DOHH2 (cell line): Measurements from ENCODE around the gene CYP46A1.

Source experiments
- H3F3A ChIP-seq: fragments of 200-600 bp; sonication (generic), shearing (Covaris generic); 2 replicates; pipeline ENCODE4 v1.6.0; 2016; ENCODE audit warnings: antibody characterized with exemption, mild to moderate bottlenecking; ENCODE audit not compliant: control insufficient read depth, insufficient read depth
- H3K27ac ChIP-seq: fragments of 200-600 bp; sonication (generic); 2 replicates; pipeline ENCODE4 v1.5.1; 2014; ENCODE audit warnings: low read depth, mild to moderate bottlenecking, low read length, moderate library complexity
- H3K27me3 ChIP-seq: fragments of 200-600 bp; sonication (generic); 2 replicates; pipeline ENCODE4 v1.6.1; 2014; ENCODE audit warnings: mild to moderate bottlenecking, low read length, mixed read lengths; ENCODE audit not compliant: control insufficient read depth
- H3K36me3 ChIP-seq: fragments of 200-600 bp; sonication (generic); 2 replicates; pipeline ENCODE4 v1.6.1; 2014; ENCODE audit warnings: mild to moderate bottlenecking, low read length, moderate library complexity, mixed read lengths; ENCODE audit not compliant: control insufficient read depth
- H3K4me1 ChIP-seq: fragments of 200-600 bp; sonication (generic); 2 replicates; pipeline ENCODE4 v1.6.1; 2014; ENCODE audit warnings: mild to moderate bottlenecking, low read length, mixed read lengths; ENCODE audit not compliant: control insufficient read depth
- H3K4me2 ChIP-seq: fragments of 200-600 bp; sonication (generic); 2 replicates; pipeline ENCODE4 v1.6.0; 2014; ENCODE audit warnings: mild to moderate bottlenecking, low read length, moderate library complexity
- H3K4me3 ChIP-seq: fragments of 200-600 bp; sonication (generic); 2 replicates; pipeline ENCODE4 v1.5.1; 2014; ENCODE audit warnings: mild to moderate bottlenecking, low read length, mixed read lengths
- H3K79me2 ChIP-seq: fragments of 200-600 bp; sonication (generic); 2 replicates; pipeline ENCODE4 v1.6.1; 2014; ENCODE audit warnings: mild to moderate bottlenecking, low read length, mixed read lengths; ENCODE audit not compliant: control insufficient read depth
- H3K9me2 ChIP-seq: fragments of 200-600 bp; sonication (generic); replicated peaks from 2 replicates; pipeline ENCODE4 v1.6.1; 2014; ENCODE audit warnings: mild to moderate bottlenecking, low read length, mixed read lengths; ENCODE audit not compliant: control insufficient read depth
- H3K9me3 ChIP-seq: fragments of 200-600 bp; sonication (generic); 2 replicates; pipeline ENCODE4 v1.6.1; 2014; ENCODE audit warnings: antibody characterized with exemption, low read length, mixed read lengths; ENCODE audit not compliant: control insufficient read depth, insufficient read depth
- H4K20me1 ChIP-seq: fragments of 200-600 bp; sonication (generic); 2 replicates; pipeline ENCODE4 v1.6.0; 2014; ENCODE audit warnings: low read depth, mild to moderate bottlenecking, antibody characterized with exemption, low read length, moderate library complexity; ENCODE audit not compliant: control insufficient read depth, insufficient read depth
- EZH2phosphoT487 ChIP-seq: fragments of 200-600 bp; sonication (generic); IDR thresholded peaks from 2 replicates; pipeline ENCODE4 v1.6.1; 2017; ENCODE audit warnings: borderline replicate concordance, mild to moderate bottlenecking, antibody characterized with exemption, low read length, moderate library complexity, mixed read lengths
- TF ChIP-seq, protein P1 (sequence below): fragments of 200-600 bp; sonication (generic); IDR thresholded peaks from one replicate; pipeline ENCODE4 v1.5.1; 2014; ENCODE audit warnings: antibody characterized with exemption, mild to moderate bottlenecking, low read depth, low read length; ENCODE audit not compliant: poor library complexity, severe bottlenecking

CYP46A1 gene

DNA sequence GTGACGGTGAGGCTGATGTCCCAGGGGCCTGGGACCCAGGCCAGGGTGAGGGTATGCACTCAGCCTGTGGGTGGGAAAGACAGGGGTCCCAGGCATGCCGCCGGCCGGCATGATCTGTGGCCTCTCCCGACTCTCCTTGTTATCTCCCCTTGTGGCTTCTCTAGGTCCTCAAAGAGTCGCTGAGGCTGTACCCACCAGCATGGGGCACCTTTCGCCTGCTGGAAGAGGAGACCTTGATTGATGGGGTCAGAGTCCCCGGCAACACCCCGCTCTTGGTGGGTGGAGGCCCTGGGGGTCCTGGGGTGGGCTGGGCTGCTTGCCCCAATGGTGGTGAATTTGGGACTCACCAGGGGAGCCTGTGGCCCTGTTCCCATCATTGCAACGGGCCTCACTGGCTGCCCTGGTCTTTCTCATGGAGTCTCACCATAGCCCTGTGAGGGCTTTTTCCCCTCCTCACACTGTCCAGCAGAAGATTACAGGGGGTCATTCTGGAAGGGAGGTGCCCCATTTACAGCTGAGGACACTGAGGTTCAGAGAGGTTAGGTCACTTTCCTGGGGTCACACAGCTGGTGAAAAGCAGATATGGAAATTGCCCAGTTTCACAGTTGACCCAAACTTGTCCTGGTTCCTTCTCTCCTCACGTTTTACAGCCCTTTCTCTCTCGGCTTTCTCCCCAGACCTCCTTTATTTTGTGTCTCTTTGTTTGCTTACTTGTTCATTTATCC lies 37.9 kb downstream of the CYP46A1 start:
- Histone ChIP-seq H3K27ac (no peak overlapping the region), H3K4me2 (no peak overlapping the region), H3K36me3 (no peaks in the 10 kb centered on the region), H3K27me3 (peaks cover 5% of the 10 kb centered on the region; the same call in 1 of the 2 replicates), H3K79me2 (no peaks in the 10 kb centered on the region), H3K4me3 (no peak overlapping the region), H3F3A (no peaks in the 10 kb centered on the region), H4K20me1 (no peaks in the 10 kb centered on the region), H3K9me3 (no peaks in the 10 kb centered on the region), H3K4me1 (no peaks in the 10 kb centered on the region), H3K9me2 (no peaks in the 10 kb centered on the region)
- TF ChIP-seq, protein P1, sequence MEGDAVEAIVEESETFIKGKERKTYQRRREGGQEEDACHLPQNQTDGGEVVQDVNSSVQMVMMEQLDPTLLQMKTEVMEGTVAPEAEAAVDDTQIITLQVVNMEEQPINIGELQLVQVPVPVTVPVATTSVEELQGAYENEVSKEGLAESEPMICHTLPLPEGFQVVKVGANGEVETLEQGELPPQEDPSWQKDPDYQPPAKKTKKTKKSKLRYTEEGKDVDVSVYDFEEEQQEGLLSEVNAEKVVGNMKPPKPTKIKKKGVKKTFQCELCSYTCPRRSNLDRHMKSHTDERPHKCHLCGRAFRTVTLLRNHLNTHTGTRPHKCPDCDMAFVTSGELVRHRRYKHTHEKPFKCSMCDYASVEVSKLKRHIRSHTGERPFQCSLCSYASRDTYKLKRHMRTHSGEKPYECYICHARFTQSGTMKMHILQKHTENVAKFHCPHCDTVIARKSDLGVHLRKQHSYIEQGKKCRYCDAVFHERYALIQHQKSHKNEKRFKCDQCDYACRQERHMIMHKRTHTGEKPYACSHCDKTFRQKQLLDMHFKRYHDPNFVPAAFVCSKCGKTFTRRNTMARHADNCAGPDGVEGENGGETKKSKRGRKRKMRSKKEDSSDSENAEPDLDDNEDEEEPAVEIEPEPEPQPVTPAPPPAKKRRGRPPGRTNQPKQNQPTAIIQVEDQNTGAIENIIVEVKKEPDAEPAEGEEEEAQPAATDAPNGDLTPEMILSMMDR: no peak
- TF ChIP-seq EZH2phosphoT487: no peak

DNA sequence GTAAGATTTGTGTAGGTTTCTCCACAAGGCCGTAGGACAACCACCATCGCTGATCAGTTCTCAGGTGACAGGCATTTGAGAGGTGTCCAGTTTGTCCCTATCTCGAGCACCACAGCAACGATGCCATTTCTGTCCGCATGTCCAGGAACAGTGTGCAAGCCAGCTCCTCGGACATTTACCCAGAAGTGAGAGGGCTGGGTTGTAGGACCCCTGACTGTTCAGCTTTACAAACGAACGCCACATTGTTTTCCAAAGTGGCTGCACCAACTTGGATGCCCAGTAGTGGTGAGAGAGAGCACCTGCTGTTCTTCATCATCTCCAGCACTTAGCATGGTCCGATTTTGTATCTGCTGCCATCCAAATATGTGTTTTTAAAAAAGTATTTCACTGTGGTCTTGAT lies 38.6 kb downstream of the CYP46A1 start:
- Histone ChIP-seq H3K27me3 (peaks cover 5% of the 10 kb centered on the region; the same call in 1 of the 2 replicates), H3K4me2 (no peak overlapping the region), H3K9me2 (no peaks in the 10 kb centered on the region), H3K27ac (no peak overlapping the region), H3K4me3 (no peak overlapping the region), H4K20me1 (no peaks in the 10 kb centered on the region), H3K9me3 (no peaks in the 10 kb centered on the region), H3K79me2 (no peaks in the 10 kb centered on the region), H3K36me3 (no peaks in the 10 kb centered on the region), H3F3A (no peaks in the 10 kb centered on the region), H3K4me1 (no peaks in the 10 kb centered on the region)
- TF ChIP-seq, protein P1: no peak
- TF ChIP-seq EZH2phosphoT487: no peak

DNA sequence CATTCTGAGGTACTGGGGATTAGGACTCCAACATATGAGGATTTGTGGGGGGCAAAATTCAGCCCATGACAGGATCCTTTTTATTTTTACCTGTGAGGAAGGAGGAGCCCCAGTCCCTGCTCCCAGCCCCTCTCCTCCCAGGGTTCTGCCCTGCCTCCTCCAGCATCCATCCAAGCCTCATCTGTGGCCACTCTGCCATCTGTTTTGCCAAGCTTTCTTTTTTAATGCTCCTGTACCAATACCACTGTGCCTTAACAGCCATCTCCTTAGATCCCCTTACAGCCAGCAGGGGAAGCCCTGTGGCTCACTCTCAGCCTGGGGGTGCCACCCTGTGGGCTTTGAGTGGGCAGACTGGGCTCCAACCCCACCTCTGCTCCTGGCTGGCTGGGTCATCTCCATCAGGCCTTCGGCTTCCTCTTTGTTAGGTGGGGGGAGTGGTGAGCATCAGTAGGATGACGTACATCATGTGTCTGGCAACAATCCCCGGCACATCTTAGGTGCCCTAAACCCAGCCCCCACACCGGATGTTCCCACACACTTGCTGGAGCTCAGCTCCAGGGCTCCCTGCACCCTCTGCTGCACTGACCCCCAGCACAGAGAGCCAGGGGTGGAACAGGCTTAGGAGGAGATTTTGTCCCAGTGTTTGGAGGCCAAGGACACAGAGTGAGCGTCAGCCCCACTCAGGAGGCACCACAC lies 40.2 kb downstream of the CYP46A1 start:
- Histone ChIP-seq H3K9me3 (no peaks in the 10 kb centered on the region), H3K4me3 (no peak overlapping the region), H3K27me3 (no peaks in the 10 kb centered on the region), H3K4me2 (no peak overlapping the region), H3K36me3 (no peaks in the 10 kb centered on the region), H3K9me2 (no peaks in the 10 kb centered on the region), H3K27ac (no peak overlapping the region), H3K79me2 (no peaks in the 10 kb centered on the region), H3K4me1 (no peaks in the 10 kb centered on the region), H3F3A (no peaks in the 10 kb centered on the region), H4K20me1 (no peaks in the 10 kb centered on the region)
- TF ChIP-seq, protein P1: no peak
- TF ChIP-seq EZH2phosphoT487: no peak
